PC-9 (cell line): ENCODE measurements around the gene FOXD2.
A peak's percentile ranks its signal among the peaks of the same experiment; 100 is the strongest.

ENCODE experiments used
- CTCF ChIP-seq: fragments of 200-600 bp; sonication (generic); conservative IDR thresholded peaks from 2 replicates; pipeline ENCODE4 v1.6.1; 2017; ENCODE audit warnings: mixed run types, antibody characterized with exemption, mild to moderate bottlenecking, moderate library complexity
- EZH2 ChIP-seq: fragments of 200-600 bp; sonication (generic); IDR thresholded peaks from 2 replicates; pipeline ENCODE4 v1.8.0; 2017; ENCODE audit warnings: antibody characterized with exemption, low read depth

DNA sequence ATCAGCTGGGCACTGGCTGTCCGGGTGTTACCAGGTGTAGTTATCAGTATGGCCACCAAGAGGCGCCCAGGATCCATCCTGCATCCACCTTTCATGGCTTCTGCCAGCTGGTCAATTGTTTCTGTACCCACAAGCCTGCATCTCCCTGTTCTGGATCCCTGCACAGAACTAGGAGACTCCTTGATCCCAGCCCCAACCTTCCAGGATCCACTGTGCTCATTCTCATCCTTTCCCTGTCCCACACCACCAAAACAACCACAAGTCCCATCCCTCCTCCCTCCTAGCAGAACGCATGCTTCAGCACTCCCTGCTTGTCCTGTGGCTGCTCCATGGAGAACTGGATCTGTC is 49.0 kb upstream of the FOXD2 start:
- TF ChIP-seq CTCF (peak; percentile 88), EZH2 (no peak)
